Gastroesophageal sphincter (tissue), 3 donors: ENCODE data around the gene PAPPA.

Experiments used
- CTCF ChIP-seq, 4 experiments: fragments of 200-600 bp in 2 of 4; fragments of 450-650 bp in 2 of 4; sonication (generic) in 1 of 4; IDR thresholded peaks; one replicate each; pipeline ENCODE4 v1.5.1; 2017 to 2019; ENCODE audit warnings: antibody characterized with exemption in 4 of 4, mild to moderate bottlenecking in 2 of 4, moderate library complexity in 2 of 4
- POLR2A ChIP-seq, 2 donors: fragments of 450-650 bp; IDR thresholded peaks; one replicate each; pipeline ENCODE4 v1.6.1; 2017; ENCODE audit warnings: antibody characterized with exemption in 2 of 2, mild to moderate bottlenecking in 2 of 2, moderate library complexity in 1 of 2
- POLR2AphosphoS5 ChIP-seq: sonication (generic); formaldehyde crosslinking; IDR thresholded peaks from one replicate; pipeline ENCODE4 v1.6.1; 2017; ENCODE audit warnings: antibody characterized with exemption

GRCh38 chr9:116391306-116391900, 237.8 kb downstream of the PAPPA start:
- TF ChIP-seq CTCF (IDR thresholded peaks at IDR 0.05), result no peak
- no peak for TF ChIP-seq POLR2A (IDR thresholded peaks at IDR 0.05)
- TF ChIP-seq POLR2AphosphoS5, result no peak
